OCI-LY1 (cell line): ENCODE data around the gene RNF125.

Experiments
- EZH2 ChIP-seq: fragments of 200-600 bp; sonication (generic), shearing (Covaris generic); IDR thresholded peaks from 2 replicates; pipeline ENCODE4 v1.8.0; 2017; ENCODE audit warnings: borderline replicate concordance, mixed run types, mild to moderate bottlenecking, antibody characterized with exemption, low read length, moderate library complexity, mixed read lengths
- TF ChIP-seq, protein P1 (sequence below): fragments of 200-600 bp; sonication (generic), shearing (Covaris generic); IDR thresholded peaks from 2 replicates; pipeline ENCODE4 v1.5.1; 2017; ENCODE audit warnings: mild to moderate bottlenecking, antibody characterized with exemption, low read length, moderate library complexity, mixed read lengths

DNA sequence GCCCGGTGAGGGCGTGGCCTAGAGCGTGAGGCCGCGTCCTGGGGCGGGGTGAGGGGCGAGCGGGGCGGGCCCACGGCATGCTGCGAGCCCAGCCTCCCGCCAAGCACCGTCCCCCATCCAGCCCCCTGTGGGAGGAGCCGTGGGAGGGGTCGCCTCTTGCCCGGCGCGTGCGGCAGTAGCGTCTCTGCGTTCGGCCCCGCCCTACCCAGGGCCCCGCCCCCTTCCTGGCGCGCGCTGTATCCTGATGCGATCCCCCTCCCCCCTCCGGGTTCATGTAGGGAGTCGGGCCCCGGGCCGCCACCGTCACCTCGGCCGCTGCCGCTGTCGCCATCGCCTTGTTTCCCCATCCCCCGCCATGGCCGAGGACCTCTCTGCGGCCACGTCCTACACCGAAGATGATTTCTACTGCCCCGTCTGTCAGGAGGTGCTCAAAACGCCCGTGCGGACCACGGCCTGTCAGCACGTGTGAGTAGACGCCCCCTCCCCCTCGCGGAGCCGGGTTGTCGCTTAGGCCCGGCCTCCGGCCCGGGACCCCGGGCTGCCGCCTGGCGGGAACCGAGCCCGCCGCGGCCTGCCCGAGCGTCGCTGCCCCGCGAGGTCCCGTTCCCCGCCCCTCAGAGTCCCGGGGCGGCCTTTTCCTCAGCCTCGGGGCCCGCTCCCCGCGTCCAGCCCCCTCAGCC is 73.9 kb downstream of the RNF125 start:
- TF ChIP-seq, protein P1, sequence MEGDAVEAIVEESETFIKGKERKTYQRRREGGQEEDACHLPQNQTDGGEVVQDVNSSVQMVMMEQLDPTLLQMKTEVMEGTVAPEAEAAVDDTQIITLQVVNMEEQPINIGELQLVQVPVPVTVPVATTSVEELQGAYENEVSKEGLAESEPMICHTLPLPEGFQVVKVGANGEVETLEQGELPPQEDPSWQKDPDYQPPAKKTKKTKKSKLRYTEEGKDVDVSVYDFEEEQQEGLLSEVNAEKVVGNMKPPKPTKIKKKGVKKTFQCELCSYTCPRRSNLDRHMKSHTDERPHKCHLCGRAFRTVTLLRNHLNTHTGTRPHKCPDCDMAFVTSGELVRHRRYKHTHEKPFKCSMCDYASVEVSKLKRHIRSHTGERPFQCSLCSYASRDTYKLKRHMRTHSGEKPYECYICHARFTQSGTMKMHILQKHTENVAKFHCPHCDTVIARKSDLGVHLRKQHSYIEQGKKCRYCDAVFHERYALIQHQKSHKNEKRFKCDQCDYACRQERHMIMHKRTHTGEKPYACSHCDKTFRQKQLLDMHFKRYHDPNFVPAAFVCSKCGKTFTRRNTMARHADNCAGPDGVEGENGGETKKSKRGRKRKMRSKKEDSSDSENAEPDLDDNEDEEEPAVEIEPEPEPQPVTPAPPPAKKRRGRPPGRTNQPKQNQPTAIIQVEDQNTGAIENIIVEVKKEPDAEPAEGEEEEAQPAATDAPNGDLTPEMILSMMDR = no peak
- TF ChIP-seq EZH2 = no peak
